Neural crest cell (in vitro differentiated cells): Measurements from ENCODE around the gene GALNT17. TPM values are rescaled to one million over a fixed set of nuclear protein-coding genes. Genes with fewer than 3 reads are reported as not detected.

Experiments
- DNase-seq: peaks from one replicate; pipeline ENCODE4 v3.0.0; 2021; ENCODE audit warnings: low read depth, mixed read lengths, low spot score
- H3K27ac Mint-ChIP-seq: one replicate; pipeline ENCODE4 v1.8.0; 2021; ENCODE audit warnings: mild to moderate bottlenecking, mixed read lengths; ENCODE audit not compliant: unreplicated experiment
- H3K27me3 Mint-ChIP-seq: 2 replicates; pipeline ENCODE4 v1.8.0; 2021; ENCODE audit warnings: low read depth, mild to moderate bottlenecking, mixed read lengths
- H3K36me3 Mint-ChIP-seq: 2 replicates; pipeline ENCODE4 v1.8.0; 2021; ENCODE audit warnings: low read depth, mild to moderate bottlenecking, mixed read lengths
- H3K4me1 Mint-ChIP-seq: 2 replicates; pipeline ENCODE4 v1.8.0; 2021; ENCODE audit warnings: mixed read lengths
- H3K4me3 Mint-ChIP-seq: one replicate; pipeline ENCODE4 v1.8.0; 2021; ENCODE audit warnings: mild to moderate bottlenecking, mixed read lengths
- H3K9me3 Mint-ChIP-seq: 2 replicates; pipeline ENCODE4 v1.8.0; 2021; ENCODE audit warnings: mixed read lengths
- CTCF ChIP-seq: fragments of 200-600 bp; sonication (generic); conservative IDR thresholded peaks from 2 replicates; pipeline ENCODE4 v1.5.0; 2021; ENCODE audit warnings: antibody characterized with exemption, mild to moderate bottlenecking
- total RNA-seq: library from RNA; stranded (reverse); gene quantifications from 2 replicates; pipeline ENCODE4 v1.2.1, GENCODE V29; 2021

The GALNT17 gene
- total RNA-seq, 1 donor from 2014 or later: 11.0 TPM

DNA sequence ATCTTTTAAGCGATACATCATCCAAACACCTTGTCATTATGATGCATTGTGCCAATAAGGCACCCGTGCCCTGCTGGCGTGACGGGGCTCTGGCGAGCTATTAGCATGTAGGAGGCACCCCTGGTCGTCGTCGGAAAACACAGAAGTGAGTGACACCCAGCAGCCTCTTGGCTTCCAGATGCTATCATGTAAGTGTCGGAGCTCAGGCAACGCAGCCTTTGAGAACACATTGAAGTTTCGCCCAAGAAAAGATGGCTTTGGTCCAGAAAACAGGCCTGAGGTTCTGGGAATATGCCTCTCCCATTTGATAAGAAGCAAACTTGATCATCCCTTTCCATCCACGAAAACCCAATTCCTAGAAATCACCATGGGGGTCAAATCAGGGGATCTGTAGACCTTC lies 555.3 kb downstream of the GALNT17 start:
- H3K9me3 Mint-ChIP-seq: no peaks in the 10 kb centered on the region
- no peak overlapping the region for H3K4me3 Mint-ChIP-seq
- H3K27me3 Mint-ChIP-seq: no peaks in the 10 kb centered on the region
- H3K36me3 Mint-ChIP-seq: peaks cover 4% of the 10 kb centered on the region
- DNase-seq: no peak
- peaks cover 20% of the 10 kb centered on the region for H3K4me1 Mint-ChIP-seq
- no peak overlapping the region for H3K27ac Mint-ChIP-seq
- TF ChIP-seq CTCF: no peak

- no peak for TF ChIP-seq CTCF
- H3K4me1 Mint-ChIP-seq: peaks cover 20% of the 10 kb centered on the region
- peak overlapping the region; percentile 4 for H3K27ac Mint-ChIP-seq
- no peak overlapping the region for H3K4me3 Mint-ChIP-seq
- H3K9me3 Mint-ChIP-seq: no peaks in the 10 kb centered on the region
- peaks cover 4% of the 10 kb centered on the region for H3K36me3 Mint-ChIP-seq
- no peaks in the 10 kb centered on the region for H3K27me3 Mint-ChIP-seq
- no peak for DNase-seq
Observed at GRCh38 chr7:71687831-71688599, 556.1 kb downstream of the GALNT17 start.

GRCh38 chr7:71691538-71691937 lies 559.6 kb downstream of the GALNT17 start:
- Mint-ChIP-seq H3K36me3 (peaks cover 4% of the 10 kb centered on the region), H3K4me1 (peaks cover 22% of the 10 kb centered on the region), H3K27ac (peak overlapping the region; percentile 54), H3K9me3 (no peaks in the 10 kb centered on the region), H3K4me3 (no peak overlapping the region), H3K27me3 (no peaks in the 10 kb centered on the region)
- DNase-seq: no peak
- TF ChIP-seq CTCF: no peak

GRCh38 chr7:71694665-71695064 lies 562.7 kb downstream of the GALNT17 start:
- Mint-ChIP-seq H3K27me3 (no peaks in the 10 kb centered on the region), H3K4me1 (peaks cover 22% of the 10 kb centered on the region), H3K36me3 (peaks cover 7% of the 10 kb centered on the region), H3K9me3 (peaks cover 4% of the 10 kb centered on the region), H3K27ac (no peak overlapping the region), H3K4me3 (no peak overlapping the region)
- no peak for TF ChIP-seq CTCF
- DNase-seq: no peak

DNA sequence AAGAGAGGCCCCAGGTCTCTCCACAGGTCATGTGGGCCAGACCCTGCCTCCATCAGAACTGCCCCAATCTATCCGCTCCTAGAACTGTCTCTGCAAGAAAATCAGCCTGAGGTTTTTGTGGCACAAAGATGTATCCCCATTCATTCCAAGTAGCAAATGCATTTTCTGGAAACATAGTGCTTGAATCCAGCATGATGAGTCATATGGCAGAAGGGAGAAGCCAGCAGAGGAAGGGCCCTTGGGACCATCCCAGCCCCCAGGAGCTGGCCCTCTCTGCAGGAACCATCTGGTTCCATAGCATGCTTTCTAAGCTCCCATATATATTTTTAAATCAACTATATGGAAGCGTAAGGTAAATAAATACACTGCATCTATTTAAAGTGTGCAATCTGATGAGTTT lies 563.2 kb downstream of the GALNT17 start:
- Mint-ChIP-seq H3K4me1 (peaks cover 22% of the 10 kb centered on the region), H3K36me3 (peaks cover 6% of the 10 kb centered on the region), H3K27me3 (no peaks in the 10 kb centered on the region), H3K9me3 (peaks cover 4% of the 10 kb centered on the region), H3K27ac (no peak overlapping the region), H3K4me3 (no peak overlapping the region)
- DNase-seq: no peak
- TF ChIP-seq CTCF: no peak
